Gastrocnemius medialis (tissue), 4 donors: ENCODE data around the gene SHOC1.

Source experiments
- POLR2A ChIP-seq, 2 donors: fragments of 450-650 bp; IDR thresholded peaks; one replicate each; pipeline ENCODE4 v1.6.1; 2017; ENCODE audit warnings: antibody characterized with exemption in 2 of 2, mild to moderate bottlenecking in 2 of 2, moderate library complexity in 2 of 2
- TF ChIP-seq, protein P1 (sequence below), 5 experiments: fragments of 450-650 bp in 3 of 5; fragments of 200-600 bp in 2 of 5; sonication (generic) in 2 of 5; IDR thresholded peaks in 4 of 5; conservative IDR thresholded peaks in 1 of 5; 1 replicate in 4 of 5; 2 replicates in 1 of 5; pipeline ENCODE4 v1.5.1; 2016 to 2019; ENCODE audit warnings: antibody characterized with exemption in 5 of 5, mild to moderate bottlenecking in 3 of 5, moderate library complexity in 3 of 5

DNA sequence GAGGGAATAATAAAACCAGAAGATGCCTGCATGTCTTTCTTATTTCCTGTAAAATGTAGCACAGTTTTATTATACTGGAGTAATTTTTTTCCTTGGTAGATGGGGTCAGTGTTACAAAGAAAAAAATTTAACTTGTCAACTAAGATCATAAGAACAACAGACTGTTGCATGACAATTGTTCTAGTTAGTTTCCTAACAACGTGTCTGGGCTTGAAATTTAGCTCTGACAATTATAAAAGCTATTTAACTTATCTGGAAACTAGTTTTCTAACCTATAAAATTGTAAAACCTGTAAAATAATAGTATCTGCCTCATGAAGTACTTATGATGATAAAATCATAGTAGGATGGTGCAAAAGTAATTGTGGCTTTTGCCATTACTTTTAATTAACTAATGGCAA is 4.9 kb downstream of the SHOC1 start:
- TF ChIP-seq POLR2A (IDR thresholded peaks at IDR 0.05): no peak
- TF ChIP-seq, protein P1, sequence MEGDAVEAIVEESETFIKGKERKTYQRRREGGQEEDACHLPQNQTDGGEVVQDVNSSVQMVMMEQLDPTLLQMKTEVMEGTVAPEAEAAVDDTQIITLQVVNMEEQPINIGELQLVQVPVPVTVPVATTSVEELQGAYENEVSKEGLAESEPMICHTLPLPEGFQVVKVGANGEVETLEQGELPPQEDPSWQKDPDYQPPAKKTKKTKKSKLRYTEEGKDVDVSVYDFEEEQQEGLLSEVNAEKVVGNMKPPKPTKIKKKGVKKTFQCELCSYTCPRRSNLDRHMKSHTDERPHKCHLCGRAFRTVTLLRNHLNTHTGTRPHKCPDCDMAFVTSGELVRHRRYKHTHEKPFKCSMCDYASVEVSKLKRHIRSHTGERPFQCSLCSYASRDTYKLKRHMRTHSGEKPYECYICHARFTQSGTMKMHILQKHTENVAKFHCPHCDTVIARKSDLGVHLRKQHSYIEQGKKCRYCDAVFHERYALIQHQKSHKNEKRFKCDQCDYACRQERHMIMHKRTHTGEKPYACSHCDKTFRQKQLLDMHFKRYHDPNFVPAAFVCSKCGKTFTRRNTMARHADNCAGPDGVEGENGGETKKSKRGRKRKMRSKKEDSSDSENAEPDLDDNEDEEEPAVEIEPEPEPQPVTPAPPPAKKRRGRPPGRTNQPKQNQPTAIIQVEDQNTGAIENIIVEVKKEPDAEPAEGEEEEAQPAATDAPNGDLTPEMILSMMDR (IDR thresholded peaks at IDR 0.05 in 4 of 5, conservative IDR thresholded peaks at IDR 0.05 in 1 of 5): no peak
